WTC11 (cell line): Measurements from ENCODE around the gene POGK. TPM values are rescaled to one million over a fixed set of nuclear protein-coding genes. Genes with fewer than 3 reads are reported as not detected.
A peak's percentile ranks its signal among the peaks of the same experiment; 100 is the strongest.

Experiments used
- ATF3 ChIP-seq: sonication (generic); formaldehyde crosslinking; conservative IDR thresholded peaks from 2 replicates; pipeline ENCODE4 v1.8.1; 2022; ENCODE audit warnings: mild to moderate bottlenecking, missing genetic modification reagents
- CBFB ChIP-seq: sonication (generic); formaldehyde crosslinking; IDR thresholded peaks from 2 replicates; pipeline ENCODE4 v1.8.1; 2022; ENCODE audit warnings: mild to moderate bottlenecking, low read depth, missing genetic modification reagents
- CDX4 ChIP-seq: fragments of 250-450 bp; sonication (Bioruptor Pico); IDR thresholded peaks from 2 replicates; pipeline ENCODE4 v1.9.0; 2021; ENCODE audit warnings: moderate library complexity, mild to moderate bottlenecking, inconsistent platforms, borderline replicate concordance
- E2F5 ChIP-seq: sonication (generic); formaldehyde crosslinking; IDR thresholded peaks from 2 replicates; pipeline ENCODE4 v1.8.1; 2022; ENCODE audit warnings: mild to moderate bottlenecking, moderate library complexity, missing genetic modification reagents
- ELF4 ChIP-seq: sonication (generic); formaldehyde crosslinking; IDR thresholded peaks from 2 replicates; pipeline ENCODE4 v1.8.1; 2022; ENCODE audit warnings: low read depth, mild to moderate bottlenecking, moderate library complexity, missing genetic modification reagents
- ESRRA ChIP-seq: sonication (generic); formaldehyde crosslinking; IDR thresholded peaks from 2 replicates; pipeline ENCODE4 v1.8.1; 2022; ENCODE audit warnings: mild to moderate bottlenecking, missing genetic modification reagents, borderline replicate concordance
- FOXJ3 ChIP-seq: sonication (generic); formaldehyde crosslinking; IDR thresholded peaks from 2 replicates; pipeline ENCODE4 v1.9.0; 2021; ENCODE audit warnings: missing genetic modification reagents, mild to moderate bottlenecking, borderline replicate concordance
- FOXP1 ChIP-seq: sonication (generic); formaldehyde crosslinking; IDR thresholded peaks from 2 replicates; pipeline ENCODE4 v1.8.0; 2022; ENCODE audit warnings: missing genetic modification reagents, mild to moderate bottlenecking, moderate library complexity, borderline replicate concordance
- GRHL2 ChIP-seq: fragments of 250-450 bp; sonication (Bioruptor Pico); IDR thresholded peaks from 2 replicates; pipeline ENCODE4 v1.8.0; 2022; ENCODE audit warnings: mild to moderate bottlenecking, moderate library complexity; ENCODE audit not compliant: insufficient replicate concordance, severe bottlenecking
- GTF2I ChIP-seq: fragments of 250-450 bp; sonication (Bioruptor Pico); conservative IDR thresholded peaks from 2 replicates; pipeline ENCODE4 v1.4.0; 2021; ENCODE audit warnings: mild to moderate bottlenecking
- IRF2 ChIP-seq: sonication (generic); formaldehyde crosslinking; IDR thresholded peaks from 2 replicates; pipeline ENCODE4 v1.8.0; 2022; ENCODE audit warnings: low read depth, missing genetic modification reagents, borderline replicate concordance
- JUN ChIP-seq: sonication (generic); formaldehyde crosslinking; IDR thresholded peaks from 2 replicates; pipeline ENCODE4 v1.8.0; 2023; ENCODE audit warnings: mild to moderate bottlenecking, missing genetic modification reagents
- NFATC4 ChIP-seq: fragments of 250-450 bp; sonication (Bioruptor Pico); IDR thresholded peaks from 2 replicates; pipeline ENCODE4 v1.9.0; 2021; ENCODE audit warnings: mild to moderate bottlenecking
- NFYB ChIP-seq: sonication (generic); formaldehyde crosslinking; conservative IDR thresholded peaks from 2 replicates; pipeline ENCODE4 v1.8.0; 2022; ENCODE audit warnings: low read depth, missing genetic modification reagents
- NR2C2 ChIP-seq: sonication (generic); formaldehyde crosslinking; IDR thresholded peaks from 2 replicates; pipeline ENCODE4 v1.8.0; 2022; ENCODE audit warnings: mild to moderate bottlenecking, missing genetic modification reagents
- PRDM15 ChIP-seq: sonication (generic); formaldehyde crosslinking; IDR thresholded peaks from 2 replicates; pipeline ENCODE4 v1.8.0; 2022; ENCODE audit warnings: missing genetic modification reagents
- RELA ChIP-seq: sonication (generic); formaldehyde crosslinking; IDR thresholded peaks from 2 replicates; pipeline ENCODE4 v1.8.1; 2022; ENCODE audit warnings: missing genetic modification reagents, mild to moderate bottlenecking, borderline replicate concordance
- SOX15 ChIP-seq: fragments of 250-450 bp; sonication (Bioruptor Pico); IDR thresholded peaks from 2 replicates; pipeline ENCODE4 v1.9.0; 2021; ENCODE audit warnings: mild to moderate bottlenecking
- SP1 ChIP-seq: sonication (generic); formaldehyde crosslinking; conservative IDR thresholded peaks from 2 replicates; pipeline ENCODE4 v1.8.1; 2022; ENCODE audit warnings: missing genetic modification reagents
- STAT6 ChIP-seq: sonication (generic); formaldehyde crosslinking; conservative IDR thresholded peaks from 2 replicates; pipeline ENCODE4 v1.8.1; 2023; ENCODE audit warnings: mild to moderate bottlenecking, low read depth, missing genetic modification reagents, moderate library complexity
- TEAD1 ChIP-seq: sonication (generic); formaldehyde crosslinking; IDR thresholded peaks from 2 replicates; pipeline ENCODE4 v1.8.0; 2022; ENCODE audit warnings: mild to moderate bottlenecking, missing genetic modification reagents
- TEAD4 ChIP-seq: sonication (generic); formaldehyde crosslinking; IDR thresholded peaks from 2 replicates; pipeline ENCODE4 v1.8.0; 2022; ENCODE audit warnings: mild to moderate bottlenecking, missing genetic modification reagents
- ZBTB21 ChIP-seq: sonication (generic); formaldehyde crosslinking; IDR thresholded peaks from 2 replicates; pipeline ENCODE4 v1.8.1; 2023; ENCODE audit warnings: mild to moderate bottlenecking, missing genetic modification reagents, borderline replicate concordance
- ZMAT4 ChIP-seq: fragments of 250-450 bp; sonication (Bioruptor Pico); IDR thresholded peaks from 2 replicates; pipeline ENCODE4 v1.9.0; 2021; ENCODE audit warnings: mild to moderate bottlenecking
- ZNF281 ChIP-seq: sonication (generic); formaldehyde crosslinking; IDR thresholded peaks from 2 replicates; pipeline ENCODE4 v1.8.0; 2023; ENCODE audit warnings: mild to moderate bottlenecking, missing genetic modification reagents
- ZNF317 ChIP-seq: sonication (generic); formaldehyde crosslinking; IDR thresholded peaks from 2 replicates; pipeline ENCODE4 v1.8.1; 2023; ENCODE audit warnings: low read depth, mild to moderate bottlenecking, moderate library complexity, missing genetic modification reagents, borderline replicate concordance
- ZNF396 ChIP-seq: fragments of 250-450 bp; sonication (Bioruptor Pico); IDR thresholded peaks from 2 replicates; pipeline ENCODE4 v1.8.0; 2021; ENCODE audit warnings: mild to moderate bottlenecking, moderate library complexity, borderline replicate concordance
- ZNF423 ChIP-seq: fragments of 250-450 bp; sonication (Bioruptor Pico); IDR thresholded peaks from 2 replicates; pipeline ENCODE4 v2.1.2; 2022; ENCODE audit warnings: mild to moderate bottlenecking, moderate library complexity
- total RNA-seq: library from RNA; stranded (reverse); gene quantifications from 3 replicates; pipeline ENCODE4 v1.2.3, GENCODE V29; 2021

The POGK gene
- total RNA-seq, 1 experiment from 2014 or later = 33.1 TPM

GRCh38 chr1:166838766-166839599, at the start of gene POGK (continued):
- no peak for TF ChIP-seq CDX4 (CRISPR knock-in tag)
- no peak; the same call in 1 of the 2 replicates for TF ChIP-seq ZNF423 (CRISPR knock-in tag)
- no peak for TF ChIP-seq NFYB (CRISPR knock-in tag)
- 0 out of 2 replicates have a peak, but pooled peaks have one; percentile 22 for TF ChIP-seq PRDM15 (CRISPR knock-in tag)
- TF ChIP-seq FOXP1 (CRISPR knock-in tag) = peak; percentile 89
- peak; percentile 68 for TF ChIP-seq SP1 (CRISPR knock-in tag)
- TF ChIP-seq TEAD1 (CRISPR knock-in tag) = no peak
- TF ChIP-seq SOX15 = no peak
- 0 out of 2 replicates have a peak, but pooled peaks have one; percentile 79 for TF ChIP-seq RELA (CRISPR knock-in tag)
- 0 out of 2 replicates have a peak, but pooled peaks have one; percentile 33 for TF ChIP-seq ZNF317
- no peak for TF ChIP-seq FOXJ3 (CRISPR knock-in tag)
- TF ChIP-seq ZNF396 (CRISPR knock-in tag) = no peak
- TF ChIP-seq ELF4 (CRISPR knock-in tag) = peak; percentile 78; the same call in 1 of the 2 replicates
- peak; percentile 90; the same call in 1 of the 2 replicates for TF ChIP-seq ESRRA (CRISPR knock-in tag)
- no peak for TF ChIP-seq STAT6 (CRISPR knock-in tag)
- no peak for TF ChIP-seq GRHL2 (CRISPR knock-in tag)
- no peak for TF ChIP-seq ZNF281 (CRISPR knock-in tag)
- TF ChIP-seq GTF2I = no peak
- TF ChIP-seq ATF3 (CRISPR knock-in tag) = no peak
- TF ChIP-seq TEAD4 = no peak
- TF ChIP-seq IRF2 (CRISPR knock-in tag) = no peak
- TF ChIP-seq NR2C2 = no peak
- TF ChIP-seq JUN = no peak
- TF ChIP-seq CBFB (CRISPR knock-in tag) = no peak
- TF ChIP-seq E2F5 (CRISPR knock-in tag) = no peak
- TF ChIP-seq ZBTB21 (CRISPR knock-in tag) = peak; percentile 81; the same call in 1 of the 2 replicates
- TF ChIP-seq NFATC4 (CRISPR knock-in tag) = no peak
- no peak for TF ChIP-seq ZMAT4
